IPS DF 4.7 (cell line): ENCODE data around the gene CACNA2D3.

ENCODE experiments used
- DNase-seq: peaks from one replicate; pipeline ENCODE4 v3.0.0-alpha.2; 2013; ENCODE audit warnings: low spot score; ENCODE audit errors: extremely low read depth

Gene CACNA2D3

GRCh38 chr3:54126551-54126950 is 4.2 kb downstream of the CACNA2D3 start:
- no peak for DNase-seq

GRCh38 chr3:54127499-54128056 is 5.2 kb downstream of the CACNA2D3 start:
- no peak for DNase-seq

DNA sequence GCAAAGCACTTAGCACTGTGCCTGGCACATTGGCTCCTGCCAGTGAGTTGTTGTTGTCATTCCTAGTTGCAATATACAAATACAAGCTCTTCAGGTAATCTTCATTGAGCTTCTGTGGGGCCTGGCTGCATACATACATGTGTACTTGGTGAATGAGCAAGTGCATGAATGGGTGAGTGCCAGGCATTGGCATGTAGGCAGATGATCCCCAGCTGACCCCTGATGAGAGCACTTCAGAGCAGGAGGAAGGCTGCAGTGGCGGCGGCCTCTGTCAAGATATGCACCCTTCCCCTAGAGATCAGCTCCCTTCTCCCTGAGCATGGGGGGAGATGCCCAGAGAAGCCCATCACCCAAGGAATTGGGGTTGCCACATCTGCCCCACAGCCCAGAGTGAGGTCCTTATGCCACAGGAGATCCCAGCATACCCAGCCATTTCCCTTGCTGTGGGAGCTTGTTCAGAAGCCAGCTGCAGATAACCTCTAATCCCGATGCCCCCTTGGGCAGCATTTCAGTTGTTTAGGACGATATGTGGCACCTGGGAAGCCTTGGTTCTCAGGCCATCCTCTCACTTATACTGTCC is 8.8 kb downstream of the CACNA2D3 start:
- DNase-seq, result no peak

DNA sequence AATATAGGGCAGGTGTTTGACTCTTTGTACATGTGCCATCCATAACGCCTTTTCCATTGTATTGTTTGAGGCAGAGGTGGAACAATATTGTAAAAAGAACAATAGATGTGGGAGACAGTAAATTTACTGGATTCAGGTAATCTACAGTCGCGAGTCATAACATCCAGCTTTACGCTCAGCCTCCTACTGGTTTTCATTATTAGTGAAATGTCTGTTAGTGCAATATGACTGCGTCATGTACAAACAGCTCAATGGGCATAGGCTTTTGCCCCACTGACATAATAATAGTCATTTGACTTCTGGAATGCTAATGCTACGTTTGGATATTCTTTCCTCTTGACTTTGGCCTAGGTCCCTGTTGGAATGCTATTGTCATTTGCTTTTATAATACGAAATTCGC is 9.5 kb downstream of the CACNA2D3 start:
- no peak for DNase-seq

GRCh38 chr3:54132685-54133084 is 10.3 kb downstream of the CACNA2D3 start:
- DNase-seq, result no peak

DNA sequence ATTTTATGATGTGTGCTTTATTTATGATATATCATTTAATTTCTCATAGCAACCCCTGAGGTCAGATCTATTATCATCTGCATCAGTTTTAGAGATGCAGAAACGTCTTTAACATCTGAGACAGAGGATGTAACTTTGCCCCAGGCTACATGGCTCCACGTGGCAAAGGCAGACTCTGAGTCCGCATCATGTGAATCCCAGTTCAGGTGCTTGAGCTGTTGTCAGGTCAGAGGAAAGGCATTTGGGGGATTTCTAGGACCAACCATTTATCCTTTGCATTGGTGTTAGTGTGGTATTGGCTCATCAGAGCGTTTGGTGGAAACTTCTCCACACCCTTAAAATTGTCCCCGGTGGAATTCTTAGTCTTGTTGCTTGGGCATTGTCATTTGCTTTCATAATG is 10.8 kb downstream of the CACNA2D3 start:
- DNase-seq, result no peak

DNA sequence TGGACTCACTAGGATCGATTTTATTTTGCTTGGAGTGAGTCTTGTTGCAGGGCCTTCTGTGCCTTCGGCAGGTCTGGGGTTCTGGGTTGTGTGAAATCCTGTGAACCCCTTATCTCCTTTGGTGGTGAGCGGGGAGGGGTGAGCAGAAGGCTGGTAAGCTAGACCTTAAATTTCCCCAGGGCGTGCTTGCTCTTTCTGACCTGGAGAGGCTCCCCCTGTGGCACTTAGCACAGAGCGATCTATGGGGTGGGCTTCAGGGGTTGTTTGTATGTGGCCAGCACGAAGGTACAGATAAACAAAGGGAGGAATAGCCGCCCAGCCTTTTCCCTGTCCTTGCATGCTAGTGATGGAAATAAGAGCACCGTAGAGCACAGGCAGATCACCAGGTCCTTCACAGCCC is 11.8 kb downstream of the CACNA2D3 start:
- DNase-seq, result no peak

GRCh38 chr3:54134713-54135112 is 12.4 kb downstream of the CACNA2D3 start:
- DNase-seq, result no peak

- DNase-seq, result no peak
These were observed 15.0 kb downstream of the CACNA2D3 start for GRCh38 chr3:54137311-54137710.

- no peak for DNase-seq
These were observed 16.7 kb downstream of the CACNA2D3 start for GRCh38 chr3:54138937-54139547.

DNA sequence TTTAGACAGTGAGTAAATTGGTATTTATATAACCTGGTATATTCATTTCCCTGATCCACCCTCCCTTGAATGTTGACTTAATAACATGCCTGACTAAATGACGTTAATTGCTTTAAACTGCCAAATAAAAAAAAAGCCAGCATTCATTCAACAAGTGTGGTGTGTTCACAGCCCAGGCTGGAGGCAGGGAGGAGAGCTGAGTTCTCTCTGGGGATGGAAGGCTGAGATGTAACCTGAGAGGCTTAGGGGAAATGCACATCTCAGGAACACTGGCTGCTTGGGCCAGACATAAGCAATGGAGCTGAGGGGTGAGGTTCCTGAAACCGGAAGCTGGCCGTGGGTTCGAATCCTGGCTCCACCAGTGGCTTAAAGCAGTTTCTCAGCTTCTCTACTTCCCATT is 17.3 kb downstream of the CACNA2D3 start:
- DNase-seq, result no peak

- no peak for DNase-seq
These were observed 21.9 kb downstream of the CACNA2D3 start for GRCh38 chr3:54144284-54144683.

DNA sequence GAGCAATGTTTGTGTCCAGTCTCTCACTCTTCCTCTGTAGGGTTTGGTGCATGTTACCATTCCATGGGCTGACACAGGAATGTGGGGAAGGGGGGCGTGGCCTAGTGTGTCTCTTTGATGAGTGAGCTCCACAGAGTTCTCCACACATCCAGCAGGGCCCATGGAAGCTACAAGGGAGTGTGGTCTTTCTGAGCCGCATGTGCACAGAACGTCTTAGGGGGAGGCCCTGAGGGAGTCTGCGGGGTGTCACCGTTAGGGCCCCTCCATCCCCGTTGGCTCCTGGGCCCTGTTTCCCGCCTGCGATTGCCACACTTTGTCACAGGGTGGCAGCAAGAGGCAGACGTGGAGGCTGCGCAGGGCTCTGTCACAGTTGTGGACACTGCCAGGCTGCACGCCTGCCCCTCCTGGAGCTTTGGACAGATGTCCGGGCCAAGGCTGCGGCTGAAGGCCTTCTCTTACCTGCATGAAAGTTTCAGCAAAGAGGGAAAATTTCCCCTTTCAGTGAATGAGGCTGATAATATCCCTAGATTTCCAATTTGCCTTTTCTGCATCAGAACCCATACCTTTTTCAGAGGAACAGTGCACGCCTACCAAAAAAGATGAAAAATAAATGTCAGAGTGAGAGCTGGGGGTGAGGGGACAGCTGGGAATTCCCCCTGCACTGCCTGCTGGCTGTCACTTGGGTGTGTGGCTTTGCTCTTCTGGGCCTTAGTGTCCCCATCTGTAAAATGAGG is 24.3 kb downstream of the CACNA2D3 start:
- DNase-seq, result no peak

DNA sequence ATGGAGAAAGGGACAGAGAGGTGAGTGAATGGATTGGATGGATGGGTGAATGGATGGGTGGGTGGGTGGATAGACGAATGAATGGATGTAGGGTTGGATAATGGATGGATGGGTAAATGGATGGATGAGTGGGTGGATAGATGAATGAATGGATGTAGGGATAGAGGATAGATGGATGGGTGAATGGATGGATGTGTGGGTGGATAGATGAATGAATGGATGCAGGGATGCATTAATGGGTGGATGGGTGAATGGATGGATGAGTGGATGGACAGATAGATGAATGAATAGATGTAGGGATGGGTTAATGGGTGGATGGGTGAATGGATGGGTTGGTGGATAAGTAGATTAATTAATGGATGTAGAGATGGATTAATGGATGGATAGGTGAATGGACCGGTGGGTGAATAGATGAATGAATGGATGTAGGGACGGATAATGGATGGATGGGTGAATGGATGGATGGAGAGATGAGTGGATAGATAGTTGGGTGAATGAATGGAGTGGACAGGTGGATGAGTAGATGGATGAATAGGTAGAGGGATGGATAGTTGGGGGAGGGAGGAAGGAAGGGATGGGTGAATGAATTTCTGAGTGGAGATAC is 28.6 kb downstream of the CACNA2D3 start:
- DNase-seq, result no peak

DNA sequence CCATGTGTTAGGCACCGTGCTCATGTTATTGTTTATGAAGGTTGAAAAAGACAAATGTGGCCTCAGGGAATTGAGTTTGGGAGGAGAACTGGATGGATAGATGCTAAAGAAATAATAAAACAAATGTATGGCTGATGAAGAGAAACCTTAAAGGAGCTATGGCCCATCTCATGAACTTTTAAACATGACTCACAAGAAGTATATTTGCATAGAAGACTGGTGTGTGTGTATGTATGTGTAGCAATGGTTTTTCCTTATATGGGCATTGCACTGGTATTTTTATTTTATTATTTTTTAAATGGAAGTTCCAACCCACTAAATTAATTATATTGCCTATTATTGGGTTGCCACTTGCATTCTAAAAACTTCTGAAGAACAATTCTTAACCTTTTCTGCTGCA is 31.1 kb downstream of the CACNA2D3 start:
- no peak for DNase-seq

DNA sequence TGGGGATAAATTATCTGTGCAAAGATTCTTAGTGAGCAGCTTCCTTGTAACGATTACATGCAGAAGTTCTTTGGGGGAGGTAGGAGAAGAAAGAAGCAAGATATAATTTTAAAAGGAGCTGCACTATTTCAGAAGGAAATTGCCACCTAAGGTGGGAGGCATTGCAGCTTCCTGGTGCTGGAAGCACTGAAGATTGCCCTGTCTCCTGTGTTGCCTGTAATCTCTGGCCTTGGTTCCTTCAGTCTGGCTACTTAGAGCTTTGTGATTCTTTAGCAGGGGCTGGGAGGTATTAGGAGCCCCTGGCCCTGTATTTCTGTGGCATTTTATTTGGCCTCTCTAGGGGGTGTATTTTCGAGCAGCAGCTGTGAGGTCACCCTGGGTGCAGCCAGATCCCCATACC is 35.5 kb downstream of the CACNA2D3 start:
- DNase-seq, result no peak

GRCh38 chr3:54159917-54160316 is 37.6 kb downstream of the CACNA2D3 start:
- no peak for DNase-seq

- no peak for DNase-seq
These were observed 41.1 kb downstream of the CACNA2D3 start for GRCh38 chr3:54163441-54163840.

DNA sequence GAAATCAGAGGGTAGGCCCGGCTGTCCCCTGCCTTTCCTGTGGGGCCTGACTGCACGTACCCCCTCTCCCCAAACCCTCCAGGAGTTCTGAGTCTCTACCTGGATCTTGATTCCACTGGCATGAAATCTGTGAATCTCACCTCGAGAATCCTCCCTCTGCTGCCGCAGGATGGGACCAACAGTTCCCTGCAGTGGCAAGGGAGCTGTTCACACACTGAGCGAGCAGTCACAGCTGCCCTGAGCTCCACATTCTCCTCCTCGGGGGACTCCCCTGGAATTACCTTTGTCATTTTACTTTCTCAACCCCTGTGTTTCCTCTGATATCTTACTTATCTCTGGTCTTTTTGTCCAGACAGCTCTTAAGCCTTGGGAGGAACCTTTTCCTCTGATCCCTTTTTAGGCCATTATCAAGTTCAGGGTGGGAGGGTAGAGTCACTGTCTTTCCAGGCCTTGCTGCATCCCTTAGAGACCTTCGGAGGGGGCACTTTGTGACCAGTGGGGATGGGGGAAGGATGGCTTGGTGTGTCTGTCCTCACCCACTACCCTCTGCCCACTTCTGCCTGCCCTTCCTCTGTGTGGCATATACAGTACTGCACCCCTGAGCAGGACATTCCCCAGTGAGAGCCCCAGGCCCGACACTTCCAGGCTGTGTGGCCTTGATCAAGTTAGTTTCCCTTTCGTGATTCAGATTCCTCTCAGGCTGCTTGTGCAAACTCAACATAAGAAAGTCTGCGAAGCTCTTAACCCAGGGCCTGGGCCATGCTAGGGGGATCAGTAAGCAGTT is 42.0 kb downstream of the CACNA2D3 start:
- no peak for DNase-seq

- DNase-seq, result no peak
These were observed 43.5 kb downstream of the CACNA2D3 start for GRCh38 chr3:54165865-54166264.

DNA sequence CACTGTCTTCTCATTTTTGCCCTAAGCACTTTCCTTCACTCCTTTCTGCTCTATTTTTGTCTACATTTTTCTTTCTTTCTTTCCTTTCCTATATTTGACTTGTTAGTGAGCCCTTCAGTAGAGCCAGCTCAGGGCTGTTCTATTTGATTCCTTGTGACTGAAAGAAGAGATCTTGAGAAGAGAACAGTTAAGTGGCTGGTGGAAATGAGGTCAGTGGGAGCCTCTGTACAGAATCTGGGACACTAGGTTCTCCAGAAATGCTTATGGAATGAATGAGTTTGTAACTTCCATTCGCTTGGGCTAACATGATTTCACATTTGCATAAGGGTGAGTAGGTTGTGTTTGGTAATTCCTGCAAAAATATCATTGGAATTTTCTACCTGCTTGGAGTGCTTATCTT is 45.6 kb downstream of the CACNA2D3 start:
- DNase-seq, result no peak
